ENCODE data around the gene CELA2B. TPM values are rescaled to one million over a fixed set of nuclear protein-coding genes. Genes with fewer than 3 reads are reported as not detected.

Gene CELA2B
- total and polyA plus RNA-seq, 2 of the 8 experiments (the other 6 are each of a cell fraction or from before 2014, with no cell fraction given), result not detected

DNA sequence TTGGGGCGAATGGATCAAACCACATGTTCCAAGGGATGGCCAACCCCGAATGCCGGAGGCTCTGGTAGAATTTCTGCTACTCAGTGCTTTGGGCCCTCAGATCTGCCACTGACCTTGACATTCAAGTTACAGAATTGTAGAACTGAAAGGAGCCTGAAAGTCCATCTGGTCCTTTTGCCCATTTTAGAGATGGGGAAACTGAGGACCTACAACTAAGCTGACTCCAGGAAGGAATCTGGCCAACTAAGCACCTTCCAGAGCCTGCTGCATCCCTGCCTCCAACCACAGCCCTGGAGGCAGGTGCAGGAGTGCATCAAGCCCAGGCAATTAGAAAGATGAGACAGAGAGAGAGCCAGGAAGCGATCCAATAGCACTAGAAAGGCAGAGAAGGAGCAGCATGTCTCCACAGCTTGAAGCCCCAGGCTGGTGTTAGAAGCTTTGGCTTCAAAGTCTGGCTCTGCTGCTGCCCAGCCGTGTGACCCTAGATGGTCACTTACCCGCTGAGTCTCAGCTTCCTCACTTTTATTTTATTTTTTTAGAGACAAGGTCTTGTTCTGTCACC is 38.9 kb upstream of the CELA2B start:
- no peak overlapping the region for H2BK15ac ChIP-seq (ENCODE audit: low read length)
- H3K9ac ChIP-seq (replicated peaks in 1 of 4; ENCODE audit: extremely low read depth in 1 of 4, low read depth in 3 of 4, low read length in 3 of 4), result no peak overlapping the region
- H3K79me2 ChIP-seq (ENCODE audit: control insufficient read depth in 1 of 2, insufficient read depth in 2 of 2, low read length in 2 of 2), result no peaks in the 10 kb centered on the region
- CTCF ChIA-PET (ENCODE audit: partially characterized antibody), result interaction anchor here (0.6 to 3.2 kb wide), 5 partner anchors 10 to 310 kb away, joined by 3 to 20 read pairs (median 5); no protein-coding TSS in a partner anchor
- WGBS, 2 experiments (ENCODE audit: extremely low coverage in 1 of 2, insufficient coverage in 1 of 2, insufficient read length in 1 of 2, insufficient replicate concordance in 2 of 2, low coverage in 1 of 2, low lambda C conversion rate in 2 of 2, missing lambda C conversion rate in 1 of 2), result 87% methylated on average over 6 of the region's 6 CpGs; no CpG with 5 or more reads in 1 of the 2 experiments
- H4K20me1 ChIP-seq (replicated peaks in 1 of 2; ENCODE audit: control insufficient read depth in 1 of 2, insufficient read depth in 2 of 2, low read length in 2 of 2), result peaks cover 0 to 2% of the 10 kb centered on the region in 2 experiments
- no peak overlapping the region for H2BK5ac ChIP-seq (ENCODE audit: low read depth, low read length)
- H3K4ac ChIP-seq (replicated peaks; ENCODE audit: insufficient read length, low read depth, low read length), result no peak overlapping the region
- H2AFZ ChIP-seq (ENCODE audit: low read length), result no peak overlapping the region
- H3K9me3 ChIP-seq (ENCODE audit: insufficient read depth in 2 of 2, low read depth in 1 of 2, low read length in 1 of 2), result no peaks in the 10 kb centered on the region
- H3K23me2 ChIP-seq (ENCODE audit: low read depth, low read length), result peaks cover 2% of the 10 kb centered on the region; the same call in 1 of the 2 replicates
- no peak overlapping the region for H2BK20ac ChIP-seq (ENCODE audit: low read length)
- H2BK120ac ChIP-seq (replicated peaks; ENCODE audit: low read depth, low read length), result no peak overlapping the region
- no peak overlapping the region for H3K18ac ChIP-seq (ENCODE audit: extremely low read depth, low read length)
- no peak overlapping the region for H3K23ac ChIP-seq (ENCODE audit: insufficient read length)
- H3K4me1 ChIP-seq (replicated peaks in 1 of 4; ENCODE audit: control insufficient read depth in 3 of 4, insufficient read depth in 4 of 4, low read length in 3 of 4), result no peaks in the 10 kb centered on the region; a peak in 3 of 7 replicates
- H4K5ac ChIP-seq (ENCODE audit: insufficient read length, low read depth, low read length), result no peak overlapping the region
- no peak overlapping the region for H3K27ac ChIP-seq (ENCODE audit: low read depth, low read length)
- H4K8ac ChIP-seq (ENCODE audit: extremely low read depth, insufficient read depth, low read length), result no peak overlapping the region
- H3K27me3 ChIP-seq (replicated peaks in 1 of 4; ENCODE audit: control insufficient read depth in 3 of 4, extremely low read depth in 1 of 4, insufficient read depth in 3 of 4, low read length in 3 of 4), result no peaks in the 10 kb centered on the region
- H4K91ac ChIP-seq (replicated peaks; ENCODE audit: insufficient read length, low read length), result no peak overlapping the region
- H3K14ac ChIP-seq (ENCODE audit: insufficient read length), result no peak overlapping the region
- POLR2A ChIA-PET (ENCODE audit: partially characterized antibody), result no interaction called here
- no peak overlapping the region for H2BK12ac ChIP-seq (ENCODE audit: low read depth, low read length)
- H2AK5ac ChIP-seq (ENCODE audit: low read depth, low read length), result no peak overlapping the region
- no peak overlapping the region for H3K4me3 ChIP-seq (ENCODE audit: extremely low read depth in 1 of 4, insufficient read depth in 2 of 4, low read depth in 3 of 4, low read length in 4 of 4)
- no peak for DNase-seq (ENCODE audit: low read depth in 1 of 2, low spot score in 2 of 2)
- no peak overlapping the region for H3K4me2 ChIP-seq (ENCODE audit: insufficient read depth in 1 of 2, low read depth in 2 of 2, low read length in 2 of 2)
- H3K36me3 ChIP-seq (ENCODE audit: control insufficient read depth in 2 of 4, insufficient read depth in 4 of 4, low read length in 3 of 4), result no peaks in the 10 kb centered on the region
- H3K56ac ChIP-seq (replicated peaks; ENCODE audit: insufficient read length, low read depth, low read length), result no peak overlapping the region
- TF ChIP-seq KDM1A (IDR thresholded peaks at IDR 0.05; ENCODE audit: borderline replicate concordance, low read length), result peak; percentile 37; the same call in 1 of the 2 replicates
- TF ChIP-seq, protein P1, sequence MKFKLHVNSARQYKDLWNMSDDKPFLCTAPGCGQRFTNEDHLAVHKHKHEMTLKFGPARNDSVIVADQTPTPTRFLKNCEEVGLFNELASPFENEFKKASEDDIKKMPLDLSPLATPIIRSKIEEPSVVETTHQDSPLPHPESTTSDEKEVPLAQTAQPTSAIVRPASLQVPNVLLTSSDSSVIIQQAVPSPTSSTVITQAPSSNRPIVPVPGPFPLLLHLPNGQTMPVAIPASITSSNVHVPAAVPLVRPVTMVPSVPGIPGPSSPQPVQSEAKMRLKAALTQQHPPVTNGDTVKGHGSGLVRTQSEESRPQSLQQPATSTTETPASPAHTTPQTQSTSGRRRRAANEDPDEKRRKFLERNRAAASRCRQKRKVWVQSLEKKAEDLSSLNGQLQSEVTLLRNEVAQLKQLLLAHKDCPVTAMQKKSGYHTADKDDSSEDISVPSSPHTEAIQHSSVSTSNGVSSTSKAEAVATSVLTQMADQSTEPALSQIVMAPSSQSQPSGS (IDR thresholded peaks at IDR 0.05; ENCODE audit: low read length), result no peak
- no peak for FAIRE-seq
- no peaks in the 10 kb centered on the region for H3K79me1 ChIP-seq (ENCODE audit: low read depth, low read length)

Measured in H1 (cell line).